Measurements from ENCODE around the gene ELL2. TPM values are rescaled to one million over a fixed set of nuclear protein-coding genes. Genes with fewer than 3 reads are reported as not detected.

Gene ELL2
- total and polyA plus RNA-seq, 2 donors from 2014 or later, result 10.1 to 37.2 TPM

DNA sequence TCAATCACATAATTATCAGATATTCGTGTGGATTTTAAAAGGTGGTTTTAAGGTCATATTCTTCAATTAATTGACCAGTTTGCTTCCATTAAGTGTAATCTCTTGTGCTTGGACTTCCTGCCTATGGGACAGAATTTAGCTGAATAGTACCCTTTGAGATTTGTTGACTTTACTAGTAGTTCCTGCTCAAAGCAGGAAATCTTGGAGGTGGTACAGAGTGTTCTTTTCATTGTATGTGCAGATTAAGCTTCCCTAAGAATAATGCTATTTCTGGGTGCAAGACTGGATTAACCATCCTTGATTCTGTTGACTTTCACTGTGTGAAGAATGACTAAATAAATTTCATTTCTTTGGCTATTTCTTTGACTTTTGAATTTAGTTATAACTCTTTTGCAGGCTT lies 45.4 kb upstream of the ELL2 start:
- H3K36me3 ChIP-seq (ENCODE audit: control insufficient read depth in 2 of 3, insufficient read depth in 3 of 3, low read length in 3 of 3), result no peaks in the 10 kb centered on the region
- FAIRE-seq (no peak), DNase-seq (no peak)
- no peaks in the 10 kb centered on the region for H3K4me1 ChIP-seq (ENCODE audit: control insufficient read depth in 2 of 3, insufficient read depth in 2 of 3, low read depth in 1 of 3, low read length in 3 of 3)
- intact Hi-C loops (cut with DNase I), result no loop called here
- H3K27me3 ChIP-seq (ENCODE audit: control insufficient read depth, insufficient read depth, low read length), result no peaks in the 10 kb centered on the region
- TF ChIP-seq, protein P1, sequence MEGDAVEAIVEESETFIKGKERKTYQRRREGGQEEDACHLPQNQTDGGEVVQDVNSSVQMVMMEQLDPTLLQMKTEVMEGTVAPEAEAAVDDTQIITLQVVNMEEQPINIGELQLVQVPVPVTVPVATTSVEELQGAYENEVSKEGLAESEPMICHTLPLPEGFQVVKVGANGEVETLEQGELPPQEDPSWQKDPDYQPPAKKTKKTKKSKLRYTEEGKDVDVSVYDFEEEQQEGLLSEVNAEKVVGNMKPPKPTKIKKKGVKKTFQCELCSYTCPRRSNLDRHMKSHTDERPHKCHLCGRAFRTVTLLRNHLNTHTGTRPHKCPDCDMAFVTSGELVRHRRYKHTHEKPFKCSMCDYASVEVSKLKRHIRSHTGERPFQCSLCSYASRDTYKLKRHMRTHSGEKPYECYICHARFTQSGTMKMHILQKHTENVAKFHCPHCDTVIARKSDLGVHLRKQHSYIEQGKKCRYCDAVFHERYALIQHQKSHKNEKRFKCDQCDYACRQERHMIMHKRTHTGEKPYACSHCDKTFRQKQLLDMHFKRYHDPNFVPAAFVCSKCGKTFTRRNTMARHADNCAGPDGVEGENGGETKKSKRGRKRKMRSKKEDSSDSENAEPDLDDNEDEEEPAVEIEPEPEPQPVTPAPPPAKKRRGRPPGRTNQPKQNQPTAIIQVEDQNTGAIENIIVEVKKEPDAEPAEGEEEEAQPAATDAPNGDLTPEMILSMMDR (IDR thresholded peaks at IDR 0.05; ENCODE audit: borderline replicate concordance, extremely low read depth, insufficient read depth), result no peak
- no peaks in the 10 kb centered on the region for H3K9me3 ChIP-seq (ENCODE audit: control insufficient read depth in 2 of 3, insufficient read depth in 1 of 3, low read length in 3 of 3)
- H3K9ac ChIP-seq (ENCODE audit: low read length in 3 of 3), result no peak overlapping the region
- no peak overlapping the region for H3K4me3 ChIP-seq (ENCODE audit: low read length in 3 of 3)
- H3K27ac ChIP-seq (ENCODE audit: low read depth in 2 of 2, low read length in 2 of 2), result no peak overlapping the region

DNA sequence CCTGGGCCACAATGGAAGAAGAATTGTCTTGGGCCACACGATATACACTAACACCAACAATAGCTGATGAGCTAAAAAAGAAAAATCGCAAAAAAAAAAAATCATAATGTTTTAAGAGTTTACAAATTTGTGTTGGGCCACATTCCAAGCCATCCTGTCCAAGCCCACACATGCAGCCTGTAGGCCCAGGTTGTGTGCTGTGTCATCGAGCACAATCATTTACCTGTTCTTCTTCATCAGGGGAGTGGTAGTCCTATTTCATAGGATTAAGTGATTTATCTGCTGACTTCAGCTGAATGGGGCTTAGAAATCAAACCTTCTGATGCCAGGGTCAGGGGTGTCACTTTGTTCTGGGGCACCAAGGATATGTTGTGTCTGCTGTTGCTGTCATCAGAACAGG lies 44.6 kb upstream of the ELL2 start:
- H3K27ac ChIP-seq (ENCODE audit: low read depth in 2 of 2, low read length in 2 of 2), result no peak overlapping the region
- FAIRE-seq (no peak), DNase-seq (no peak)
- H3K4me3 ChIP-seq (ENCODE audit: low read length in 3 of 3), result no peak overlapping the region
- no peaks in the 10 kb centered on the region for H3K4me1 ChIP-seq (ENCODE audit: control insufficient read depth in 2 of 3, insufficient read depth in 2 of 3, low read depth in 1 of 3, low read length in 3 of 3)
- intact Hi-C loops (cut with DNase I), result no loop called here
- H3K36me3 ChIP-seq (ENCODE audit: control insufficient read depth in 2 of 3, insufficient read depth in 3 of 3, low read length in 3 of 3), result no peaks in the 10 kb centered on the region
- H3K9me3 ChIP-seq (ENCODE audit: control insufficient read depth in 2 of 3, insufficient read depth in 1 of 3, low read length in 3 of 3), result no peaks in the 10 kb centered on the region
- no peak overlapping the region for H3K9ac ChIP-seq (ENCODE audit: low read length in 3 of 3)
- TF ChIP-seq, protein P1 (IDR thresholded peaks at IDR 0.05; ENCODE audit: borderline replicate concordance, extremely low read depth, insufficient read depth), result no peak
- no peaks in the 10 kb centered on the region for H3K27me3 ChIP-seq (ENCODE audit: control insufficient read depth, insufficient read depth, low read length)

DNA sequence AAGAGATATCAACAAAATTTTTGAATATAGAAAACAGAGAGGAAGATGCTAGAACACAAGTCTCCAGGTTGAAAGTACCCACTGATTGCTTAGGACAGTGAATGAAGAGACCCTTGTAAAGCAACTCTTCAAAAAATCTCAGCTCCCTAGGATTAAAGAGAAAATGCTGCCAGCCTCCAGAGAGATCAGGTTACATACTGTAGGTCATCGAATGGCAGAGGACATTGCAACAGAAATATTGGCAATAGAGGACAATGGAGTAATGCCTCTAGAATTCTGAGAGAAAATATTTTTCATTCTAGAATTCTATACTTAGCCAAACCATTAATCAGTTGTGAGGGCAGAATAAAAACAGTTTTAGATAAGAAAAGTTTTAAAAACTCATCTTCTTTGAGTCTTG lies 43.1 kb upstream of the ELL2 start:
- H3K9me3 ChIP-seq (ENCODE audit: control insufficient read depth in 2 of 3, insufficient read depth in 1 of 3, low read length in 3 of 3), result no peaks in the 10 kb centered on the region
- DNase-seq (no peak), FAIRE-seq (no peak)
- no peak overlapping the region for H3K27ac ChIP-seq (ENCODE audit: low read depth in 2 of 2, low read length in 2 of 2)
- no peaks in the 10 kb centered on the region for H3K36me3 ChIP-seq (ENCODE audit: control insufficient read depth in 2 of 3, insufficient read depth in 3 of 3, low read length in 3 of 3)
- TF ChIP-seq, protein P1 (IDR thresholded peaks at IDR 0.05; ENCODE audit: borderline replicate concordance, extremely low read depth, insufficient read depth), result no peak
- H3K4me1 ChIP-seq (ENCODE audit: control insufficient read depth in 2 of 3, insufficient read depth in 2 of 3, low read depth in 1 of 3, low read length in 3 of 3), result peaks cover 0 to 4% (median 0%) of the 10 kb centered on the region in 3 donors
- no peaks in the 10 kb centered on the region for H3K27me3 ChIP-seq (ENCODE audit: control insufficient read depth, insufficient read depth, low read length)
- intact Hi-C loops (cut with DNase I), result no loop called here
- no peak overlapping the region for H3K4me3 ChIP-seq (ENCODE audit: low read length in 3 of 3)
- H3K9ac ChIP-seq (ENCODE audit: low read length in 3 of 3), result no peak overlapping the region

DNA sequence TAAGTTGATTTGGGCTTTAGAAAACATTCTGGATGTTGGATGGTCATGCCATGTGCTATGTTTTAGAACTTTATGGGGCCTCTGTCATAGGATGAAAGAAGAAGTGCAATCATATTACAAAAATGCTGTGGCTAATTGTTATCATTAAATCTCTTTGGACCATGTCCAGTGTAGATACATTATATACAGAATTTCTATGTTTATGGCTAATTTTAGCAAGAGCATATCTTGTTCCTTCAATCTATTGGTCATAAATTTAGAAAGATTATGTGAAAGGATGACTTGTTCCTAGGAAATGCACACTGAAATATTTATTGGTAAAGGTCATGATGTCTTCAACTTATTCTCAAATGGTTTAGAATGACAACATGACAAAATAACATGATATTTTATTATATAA lies 42.4 kb upstream of the ELL2 start:
- H3K9ac ChIP-seq (ENCODE audit: low read length in 3 of 3), result no peak overlapping the region
- TF ChIP-seq, protein P1 (IDR thresholded peaks at IDR 0.05; ENCODE audit: borderline replicate concordance, extremely low read depth, insufficient read depth), result no peak
- FAIRE-seq (no peak), DNase-seq (no peak)
- no peaks in the 10 kb centered on the region for H3K9me3 ChIP-seq (ENCODE audit: control insufficient read depth in 2 of 3, insufficient read depth in 1 of 3, low read length in 3 of 3)
- no peaks in the 10 kb centered on the region for H3K27me3 ChIP-seq (ENCODE audit: control insufficient read depth, insufficient read depth, low read length)
- no peak overlapping the region for H3K27ac ChIP-seq (ENCODE audit: low read depth in 2 of 2, low read length in 2 of 2)
- intact Hi-C loops (cut with DNase I), result no loop called here
- no peaks in the 10 kb centered on the region for H3K36me3 ChIP-seq (ENCODE audit: control insufficient read depth in 2 of 3, insufficient read depth in 3 of 3, low read length in 3 of 3)
- H3K4me1 ChIP-seq (ENCODE audit: control insufficient read depth in 2 of 3, insufficient read depth in 2 of 3, low read depth in 1 of 3, low read length in 3 of 3), result peaks cover 0 to 4% (median 0%) of the 10 kb centered on the region in 3 donors
- no peak overlapping the region for H3K4me3 ChIP-seq (ENCODE audit: low read length in 3 of 3)
